M059J (cell line): ENCODE data around the gene BPNT1. TPM values are rescaled to one million over a fixed set of nuclear protein-coding genes. Genes with fewer than 3 reads are reported as not detected.
"Not testable (repeated sequence)": the region's sequence is repeated elsewhere in the genome, so short reads cannot be mapped to it uniquely, and the experiment has no call there.

Source experiments
- DNase-seq: peaks from one replicate; pipeline ENCODE4 v3.0.0-alpha.2; 2012; ENCODE audit warnings: low read depth
- total RNA-seq: library from RNA; depleted of rRNA; stranded (reverse); fragments of >200 nt; shearing (Covaris generic); gene quantifications from 2 replicates; pipeline ENCODE4 v1.2.3, GENCODE V29; 2014; rRNA removed

The BPNT1 gene
- total RNA-seq = 27.5 and 29.5 TPM in 2 replicates

GRCh38 chr1:220089650-220090556 lies at the start of gene BPNT1:
Gene BPNT1, minus strand, starts transcription at chr1:220089788. Its CDS starts 9,942 bp downstream, at chr1:220079846.
- peak; percentile 95 for DNase-seq

GRCh38 chr1:220137019-220137786 lies 47.6 kb upstream of the BPNT1 start:
- no peak for DNase-seq

GRCh38 chr1:220135755-220136154 lies 46.2 kb upstream of the BPNT1 start:
- DNase-seq = no peak

- DNase-seq = no peak
Measured at GRCh38 chr1:220129479-220130210, 40.1 kb upstream of the BPNT1 start.

- DNase-seq = no peak
Measured at GRCh38 chr1:220127076-220127475, 37.5 kb upstream of the BPNT1 start.

- DNase-seq = no peak
Measured at GRCh38 chr1:220124542-220124941, 35.0 kb upstream of the BPNT1 start.

GRCh38 chr1:220123889-220124288 lies 34.3 kb upstream of the BPNT1 start:
- DNase-seq = no peak

- DNase-seq = no peak
Measured at GRCh38 chr1:220123066-220123465, 33.5 kb upstream of the BPNT1 start.

GRCh38 chr1:220121791-220122530 lies 32.4 kb upstream of the BPNT1 start:
- DNase-seq = no peak

GRCh38 chr1:220119043-220119512 lies 29.5 kb upstream of the BPNT1 start:
- no peak for DNase-seq

GRCh38 chr1:220113136-220113695 lies 23.6 kb upstream of the BPNT1 start:
- DNase-seq = peak; percentile 38

GRCh38 chr1:220112600-220112999 lies 23.0 kb upstream of the BPNT1 start:
- DNase-seq = not testable (repeated sequence)

GRCh38 chr1:220110473-220110872 lies 20.9 kb upstream of the BPNT1 start:
- not testable (repeated sequence) for DNase-seq

- DNase-seq = no peak
Measured at GRCh38 chr1:220099826-220100225, 10.2 kb upstream of the BPNT1 start.

GRCh38 chr1:220094016-220094911 lies 4.7 kb upstream of the BPNT1 start, which contains the start of gene IARS2:
Gene IARS2, plus strand, starts transcription at chr1:220094132. Its CDS starts 85 bp downstream, at chr1:220094217.
- peak; percentile 78 for DNase-seq

GRCh38 chr1:220093361-220094015 lies 3.9 kb upstream of the BPNT1 start:
- no peak for DNase-seq

- no peak for DNase-seq
Measured at GRCh38 chr1:220092694-220093093, 3.1 kb upstream of the BPNT1 start.

GRCh38 chr1:220086261-220086686 lies 3.3 kb downstream of the BPNT1 start:
- DNase-seq = not testable (repeated sequence)

GRCh38 chr1:220084460-220084859 lies 5.1 kb downstream of the BPNT1 start:
- no peak for DNase-seq
